GM21717 (cell line): ENCODE data around the gene PCCA.
"Not testable (repeated sequence)": the region's sequence is repeated elsewhere in the genome, so short reads cannot be mapped to it uniquely, and the experiment has no call there.

Experiments
- ATAC-seq: cut with Tn5 transposase; IDR thresholded peaks from one replicate; pipeline ENCODE4 v1.9.1; 2021; ENCODE audit warnings: mild to moderate bottlenecking, moderate library complexity; ENCODE audit not compliant: unreplicated experiment

The PCCA gene

GRCh38 chr13:100138859-100139491 is 50.1 kb downstream of the PCCA start:
- no peak for ATAC-seq

GRCh38 chr13:100139817-100140216 is 50.9 kb downstream of the PCCA start:
- ATAC-seq = no peak

- ATAC-seq = no peak
These were observed 51.5 kb downstream of the PCCA start for GRCh38 chr13:100140441-100140840.

- not testable (repeated sequence) for ATAC-seq
These were observed 52.6 kb downstream of the PCCA start for GRCh38 chr13:100141461-100141961.

GRCh38 chr13:100146534-100146933 is 57.6 kb downstream of the PCCA start:
- ATAC-seq = no peak

GRCh38 chr13:100147825-100148224 is 58.9 kb downstream of the PCCA start:
- ATAC-seq = no peak

GRCh38 chr13:100148422-100148821 is 59.5 kb downstream of the PCCA start:
- no peak for ATAC-seq

GRCh38 chr13:100149389-100149788 is 60.5 kb downstream of the PCCA start:
- no peak for ATAC-seq

- not testable (repeated sequence) for ATAC-seq
These were observed 61.8 kb downstream of the PCCA start for GRCh38 chr13:100150711-100151110.

- ATAC-seq = no peak
These were observed 66.0 kb downstream of the PCCA start for GRCh38 chr13:100154842-100155416.

- ATAC-seq = no peak
These were observed 67.9 kb downstream of the PCCA start for GRCh38 chr13:100156788-100157187.

- ATAC-seq = no peak
These were observed 69.7 kb downstream of the PCCA start for GRCh38 chr13:100158569-100158968.

- ATAC-seq = no peak
These were observed 70.7 kb downstream of the PCCA start for GRCh38 chr13:100159584-100159983.

GRCh38 chr13:100160450-100160849 is 71.6 kb downstream of the PCCA start:
- no peak for ATAC-seq

GRCh38 chr13:100163375-100163774 is 74.5 kb downstream of the PCCA start:
- no peak for ATAC-seq

- no peak for ATAC-seq
These were observed 84.3 kb downstream of the PCCA start for GRCh38 chr13:100173203-100173602.

GRCh38 chr13:100174455-100174854 is 85.6 kb downstream of the PCCA start:
- ATAC-seq = not testable (repeated sequence)

- no peak for ATAC-seq
These were observed 86.3 kb downstream of the PCCA start for GRCh38 chr13:100175078-100175802.

- ATAC-seq = no peak
These were observed 86.9 kb downstream of the PCCA start for GRCh38 chr13:100175803-100176182.

GRCh38 chr13:100176801-100177400 is 88.0 kb downstream of the PCCA start:
- ATAC-seq = no peak

- ATAC-seq = no peak
These were observed 89.4 kb downstream of the PCCA start for GRCh38 chr13:100178309-100178708.

GRCh38 chr13:100179276-100179675 is 90.4 kb downstream of the PCCA start:
- ATAC-seq = no peak
